Hematopoietic multipotent progenitor cell (in vitro differentiated cells): ENCODE data around the gene PALM. TPM values are rescaled to one million over a fixed set of nuclear protein-coding genes. Genes with fewer than 3 reads are reported as not detected.
"Not testable (repeated sequence)": the region's sequence is repeated elsewhere in the genome, so short reads cannot be mapped to it uniquely, and the experiment has no call there.

ENCODE experiments used
- DNase-seq, 3 donors: peaks; one replicate each; pipeline ENCODE4 v3.0.0-alpha.2; 2011 to 2015; ENCODE audit warnings: low read depth in 2 of 3, low spot score in 2 of 3
- total RNA-seq: library from RNA; depleted of rRNA; stranded (reverse); fragments of >200 nt; gene quantifications from one replicate; pipeline ENCODE4 v1.2.3, GENCODE V29; 2012

PALM gene
- total RNA-seq, 1 donor: 15.6 TPM

GRCh38 chr19:678791-679388, 29.8 kb upstream of the PALM start:
- no peak for DNase-seq

- peak in 1 of 3 donors; percentile 46 for DNase-seq
Measured at GRCh38 chr19:679418-680286, 29.1 kb upstream of the PALM start.

- DNase-seq: peak; percentile 97 to 98 (median 98)
Measured at GRCh38 chr19:680287-681028, 28.3 kb upstream of the PALM start.

GRCh38 chr19:681029-682019, 27.4 kb upstream of the PALM start:
- peak in 2 of 3 donors; percentile 92 to 96 for DNase-seq

- DNase-seq: no peak
Measured at GRCh38 chr19:682678-683320, 25.9 kb upstream of the PALM start.

GRCh38 chr19:685454-685931, 23.2 kb upstream of the PALM start:
- DNase-seq: no peak

GRCh38 chr19:686589-687297, 22.0 kb upstream of the PALM start:
- DNase-seq: no peak

GRCh38 chr19:687569-688166, 21.1 kb upstream of the PALM start:
- no peak for DNase-seq

- DNase-seq: no peak
Measured at GRCh38 chr19:688214-688613, 20.5 kb upstream of the PALM start.

GRCh38 chr19:688992-689391, 19.7 kb upstream of the PALM start:
- no peak for DNase-seq

GRCh38 chr19:690203-690602, 18.5 kb upstream of the PALM start:
- DNase-seq: no peak

- DNase-seq: no peak
Measured at GRCh38 chr19:694481-695351, 14.0 kb upstream of the PALM start.

GRCh38 chr19:695352-695949, 13.3 kb upstream of the PALM start, which contains the start of gene PRSS57:
Gene PRSS57 (minus strand): TSS chr19:695452. CDS start chr19:695430, 22 bp downstream.
- peak in 2 of 3 donors; percentile 66 to 71 for DNase-seq

- DNase-seq: not testable (repeated sequence)
Measured at GRCh38 chr19:698529-698928, 10.2 kb upstream of the PALM start.

GRCh38 chr19:699885-700284, 8.8 kb upstream of the PALM start:
- peak in 2 of 3 donors; percentile 77 to 80 for DNase-seq

- not testable (repeated sequence) for DNase-seq
Measured at GRCh38 chr19:702847-703246, 5.9 kb upstream of the PALM start.

GRCh38 chr19:703329-703650, 5.4 kb upstream of the PALM start:
- DNase-seq: no peak
